Activated T-helper 17 cell treated with anti-CD3 and anti-CD28 coated beads, Interleukin-2, amount 50 U/mL, for 72 hours (primary cell): ENCODE data around the gene ACVRL1. TPM values are rescaled to one million over a fixed set of nuclear protein-coding genes. Genes with fewer than 3 reads are reported as not detected.

ENCODE experiments used
- ATAC-seq: fragments of 150-1000 bp; cut with Tn5 transposase; replicated peaks from 2 replicates; pipeline ENCODE4 v1.10.0; 2021; ENCODE audit warnings: mild to moderate bottlenecking, moderate library complexity
- H3K27ac Mint-ChIP-seq: one replicate; pipeline ENCODE4 v1.8.0; 2022; ENCODE audit warnings: mixed read lengths
- H3K27me3 Mint-ChIP-seq: one replicate; pipeline ENCODE4 v1.8.0; 2022; ENCODE audit warnings: mixed read lengths
- H3K36me3 Mint-ChIP-seq: one replicate; pipeline ENCODE4 v1.8.0; 2022; ENCODE audit warnings: low read depth, mild to moderate bottlenecking, mixed read lengths
- H3K4me1 Mint-ChIP-seq: one replicate; pipeline ENCODE4 v1.8.0; 2022; ENCODE audit warnings: mixed read lengths
- H3K4me3 Mint-ChIP-seq: one replicate; pipeline ENCODE4 v1.8.0; 2022; ENCODE audit warnings: mild to moderate bottlenecking, mixed read lengths
- H3K9me3 Mint-ChIP-seq: one replicate; pipeline ENCODE4 v1.8.0; 2022; ENCODE audit warnings: mixed read lengths
- total RNA-seq, 2 donors: library from RNA; stranded (reverse); gene quantifications; one replicate each; pipeline ENCODE4 v1.2.3, GENCODE V29; 2022

The ACVRL1 gene
- total RNA-seq, 2 donors from 2014 or later, result not detected

GRCh38 chr12:51926064-51926632 lies 18.8 kb downstream of the ACVRL1 start:
- no peaks in the 10 kb centered on the region for H3K9me3 Mint-ChIP-seq
- ATAC-seq, result no peak
- no peak overlapping the region for H3K27ac Mint-ChIP-seq
- H3K4me3 Mint-ChIP-seq, result no peak overlapping the region
- peaks cover 3% of the 10 kb centered on the region for H3K4me1 Mint-ChIP-seq
- no peaks in the 10 kb centered on the region for H3K27me3 Mint-ChIP-seq
- H3K36me3 Mint-ChIP-seq, result no peaks in the 10 kb centered on the region

- no peaks in the 10 kb centered on the region for H3K27me3 Mint-ChIP-seq
- peaks cover 3% of the 10 kb centered on the region for H3K4me1 Mint-ChIP-seq
- H3K36me3 Mint-ChIP-seq, result no peaks in the 10 kb centered on the region
- no peak overlapping the region for H3K27ac Mint-ChIP-seq
- no peak overlapping the region for H3K4me3 Mint-ChIP-seq
- no peaks in the 10 kb centered on the region for H3K9me3 Mint-ChIP-seq
- no peak for ATAC-seq
These were observed 19.4 kb downstream of the ACVRL1 start for GRCh38 chr12:51926718-51927117.

- H3K4me1 Mint-ChIP-seq, result no peaks in the 10 kb centered on the region
- H3K9me3 Mint-ChIP-seq, result no peaks in the 10 kb centered on the region
- no peak for ATAC-seq
- H3K4me3 Mint-ChIP-seq, result no peak overlapping the region
- H3K27me3 Mint-ChIP-seq, result no peaks in the 10 kb centered on the region
- H3K36me3 Mint-ChIP-seq, result no peaks in the 10 kb centered on the region
- H3K27ac Mint-ChIP-seq, result no peak overlapping the region
These were observed 25.1 kb downstream of the ACVRL1 start for GRCh38 chr12:51932218-51933076.

- Mint-ChIP-seq H3K9me3 (no peaks in the 10 kb centered on the region), H3K4me1 (no peaks in the 10 kb centered on the region), H3K36me3 (no peaks in the 10 kb centered on the region), H3K27me3 (no peaks in the 10 kb centered on the region), H3K27ac (no peak overlapping the region), H3K4me3 (no peak overlapping the region)
- ATAC-seq, result no peak
These were observed 26.8 kb downstream of the ACVRL1 start for GRCh38 chr12:51934080-51934479.

- no peaks in the 10 kb centered on the region for H3K36me3 Mint-ChIP-seq
- peaks cover 5% of the 10 kb centered on the region for H3K27me3 Mint-ChIP-seq
- no peak for ATAC-seq
- no peaks in the 10 kb centered on the region for H3K4me1 Mint-ChIP-seq
- H3K9me3 Mint-ChIP-seq, result no peaks in the 10 kb centered on the region
- no peak overlapping the region for H3K27ac Mint-ChIP-seq
- no peak overlapping the region for H3K4me3 Mint-ChIP-seq
These were observed 30.6 kb downstream of the ACVRL1 start for GRCh38 chr12:51937926-51938325.

- no peak for ATAC-seq
- Mint-ChIP-seq H3K4me3 (no peak overlapping the region), H3K9me3 (no peaks in the 10 kb centered on the region), H3K4me1 (no peaks in the 10 kb centered on the region), H3K36me3 (no peaks in the 10 kb centered on the region), H3K27me3 (peaks cover 5% of the 10 kb centered on the region), H3K27ac (no peak overlapping the region)
These were observed 31.4 kb downstream of the ACVRL1 start for GRCh38 chr12:51938726-51939125.

GRCh38 chr12:51941011-51941581 lies 33.8 kb downstream of the ACVRL1 start:
- Mint-ChIP-seq H3K9me3 (peaks cover 6% of the 10 kb centered on the region), H3K27ac (no peak overlapping the region), H3K36me3 (no peaks in the 10 kb centered on the region), H3K4me1 (no peaks in the 10 kb centered on the region), H3K4me3 (no peak overlapping the region), H3K27me3 (peaks cover 10% of the 10 kb centered on the region)
- ATAC-seq, result no peak

GRCh38 chr12:51941604-51942003 lies 34.3 kb downstream of the ACVRL1 start:
- Mint-ChIP-seq H3K36me3 (no peaks in the 10 kb centered on the region), H3K4me3 (no peak overlapping the region), H3K27ac (no peak overlapping the region), H3K4me1 (no peaks in the 10 kb centered on the region), H3K27me3 (peaks cover 10% of the 10 kb centered on the region), H3K9me3 (peaks cover 6% of the 10 kb centered on the region)
- ATAC-seq, result no peak

- H3K4me3 Mint-ChIP-seq, result no peak overlapping the region
- H3K36me3 Mint-ChIP-seq, result no peaks in the 10 kb centered on the region
- H3K27ac Mint-ChIP-seq, result no peak overlapping the region
- H3K4me1 Mint-ChIP-seq, result no peaks in the 10 kb centered on the region
- H3K27me3 Mint-ChIP-seq, result peaks cover 10% of the 10 kb centered on the region
- peaks cover 6% of the 10 kb centered on the region for H3K9me3 Mint-ChIP-seq
- no peak for ATAC-seq
These were observed 34.8 kb downstream of the ACVRL1 start for GRCh38 chr12:51942056-51942455.

- Mint-ChIP-seq H3K27me3 (peaks cover 10% of the 10 kb centered on the region), H3K4me3 (no peak overlapping the region), H3K36me3 (no peaks in the 10 kb centered on the region), H3K27ac (no peak overlapping the region), H3K9me3 (peaks cover 6% of the 10 kb centered on the region), H3K4me1 (no peaks in the 10 kb centered on the region)
- no peak for ATAC-seq
These were observed 35.2 kb downstream of the ACVRL1 start for GRCh38 chr12:51942501-51943000.

GRCh38 chr12:51943346-51943745 lies 36.0 kb downstream of the ACVRL1 start:
- no peaks in the 10 kb centered on the region for H3K36me3 Mint-ChIP-seq
- peaks cover 10% of the 10 kb centered on the region for H3K27me3 Mint-ChIP-seq
- peaks cover 6% of the 10 kb centered on the region for H3K9me3 Mint-ChIP-seq
- no peak for ATAC-seq
- H3K27ac Mint-ChIP-seq, result no peak overlapping the region
- H3K4me3 Mint-ChIP-seq, result no peak overlapping the region
- H3K4me1 Mint-ChIP-seq, result no peaks in the 10 kb centered on the region

- ATAC-seq, result no peak
- H3K36me3 Mint-ChIP-seq, result no peaks in the 10 kb centered on the region
These were observed 37.4 kb downstream of the ACVRL1 start for GRCh38 chr12:51944608-51945233.

GRCh38 chr12:51947246-51947996 lies 40.1 kb downstream of the ACVRL1 start:
- peaks cover 12% of the 10 kb centered on the region for H3K27me3 Mint-ChIP-seq
- H3K36me3 Mint-ChIP-seq, result no peaks in the 10 kb centered on the region
- peaks cover 6% of the 10 kb centered on the region for H3K9me3 Mint-ChIP-seq
- ATAC-seq, result no peak
- H3K4me3 Mint-ChIP-seq, result no peak overlapping the region
- no peak overlapping the region for H3K27ac Mint-ChIP-seq
- H3K4me1 Mint-ChIP-seq, result no peaks in the 10 kb centered on the region

More at GRCh38 chr12:51944608-51945233, 37.4 kb downstream of the ACVRL1 start:
- no peaks in the 10 kb centered on the region for H3K4me1 Mint-ChIP-seq
- peaks cover 6% of the 10 kb centered on the region for H3K9me3 Mint-ChIP-seq
- no peak overlapping the region for H3K4me3 Mint-ChIP-seq
- H3K27ac Mint-ChIP-seq, result no peak overlapping the region
- H3K27me3 Mint-ChIP-seq, result peaks cover 13% of the 10 kb centered on the region

GRCh38 chr12:51948066-51948465 lies 40.8 kb downstream of the ACVRL1 start:
- ATAC-seq, result no peak
- Mint-ChIP-seq H3K9me3 (peaks cover 6% of the 10 kb centered on the region), H3K27ac (no peak overlapping the region), H3K4me3 (no peak overlapping the region), H3K27me3 (peaks cover 12% of the 10 kb centered on the region), H3K4me1 (peaks cover 1% of the 10 kb centered on the region), H3K36me3 (no peaks in the 10 kb centered on the region)
